ENCODE results near the gene GPC5.

GPC5 gene

GRCh38 chr13:92612892-92613291, 1214.5 kb downstream of the GPC5 start:
- no peaks in the 10 kb centered on the region for H3K9me2 ChIP-seq (ENCODE audit: low read depth, low read length)
- H3K27ac ChIP-seq (ENCODE audit: low read depth, low read length, poor library complexity, severe bottlenecking): no peak overlapping the region
- H3K36me3 ChIP-seq (ENCODE audit: insufficient read depth, low read length): no peaks in the 10 kb centered on the region
- no peaks in the 10 kb centered on the region for H3K4me1 ChIP-seq (ENCODE audit: insufficient read depth, low read length, severe bottlenecking)
- no peaks in the 10 kb centered on the region for H3F3A ChIP-seq (ENCODE audit: insufficient read depth, low read length)
- no peak overlapping the region for H3K4me2 ChIP-seq (ENCODE audit: low read length)
- H3K9ac ChIP-seq (ENCODE audit: low read length): no peak overlapping the region
- TF ChIP-seq, protein P1, sequence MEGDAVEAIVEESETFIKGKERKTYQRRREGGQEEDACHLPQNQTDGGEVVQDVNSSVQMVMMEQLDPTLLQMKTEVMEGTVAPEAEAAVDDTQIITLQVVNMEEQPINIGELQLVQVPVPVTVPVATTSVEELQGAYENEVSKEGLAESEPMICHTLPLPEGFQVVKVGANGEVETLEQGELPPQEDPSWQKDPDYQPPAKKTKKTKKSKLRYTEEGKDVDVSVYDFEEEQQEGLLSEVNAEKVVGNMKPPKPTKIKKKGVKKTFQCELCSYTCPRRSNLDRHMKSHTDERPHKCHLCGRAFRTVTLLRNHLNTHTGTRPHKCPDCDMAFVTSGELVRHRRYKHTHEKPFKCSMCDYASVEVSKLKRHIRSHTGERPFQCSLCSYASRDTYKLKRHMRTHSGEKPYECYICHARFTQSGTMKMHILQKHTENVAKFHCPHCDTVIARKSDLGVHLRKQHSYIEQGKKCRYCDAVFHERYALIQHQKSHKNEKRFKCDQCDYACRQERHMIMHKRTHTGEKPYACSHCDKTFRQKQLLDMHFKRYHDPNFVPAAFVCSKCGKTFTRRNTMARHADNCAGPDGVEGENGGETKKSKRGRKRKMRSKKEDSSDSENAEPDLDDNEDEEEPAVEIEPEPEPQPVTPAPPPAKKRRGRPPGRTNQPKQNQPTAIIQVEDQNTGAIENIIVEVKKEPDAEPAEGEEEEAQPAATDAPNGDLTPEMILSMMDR (IDR thresholded peaks at IDR 0.05; ENCODE audit: low read length): no peak
- TF ChIP-seq EZH2 (IDR thresholded peaks at IDR 0.05; ENCODE audit: borderline replicate concordance, low read length): no peak
- no peak overlapping the region for H3K4me3 ChIP-seq (ENCODE audit: low read depth, low read length, poor library complexity, severe bottlenecking)
- no peaks in the 10 kb centered on the region for H4K20me1 ChIP-seq (ENCODE audit: insufficient read depth, low read length)
- no peaks in the 10 kb centered on the region for H3K79me2 ChIP-seq (ENCODE audit: insufficient read depth, low read length)
- H3K27me3 ChIP-seq (ENCODE audit: insufficient read depth, low read length): no peaks in the 10 kb centered on the region
- no peak overlapping the region for H2AFZ ChIP-seq (ENCODE audit: low read length)
- H3K9me3 ChIP-seq (ENCODE audit: low read length): no peaks in the 10 kb centered on the region

- no peak overlapping the region for H3K27ac ChIP-seq (ENCODE audit: low read depth, low read length, poor library complexity, severe bottlenecking)
- H3K79me2 ChIP-seq (ENCODE audit: insufficient read depth, low read length): no peaks in the 10 kb centered on the region
- H3K4me2 ChIP-seq (ENCODE audit: low read length): no peak overlapping the region
- no peak overlapping the region for H3K9ac ChIP-seq (ENCODE audit: low read length)
- no peaks in the 10 kb centered on the region for H3K9me2 ChIP-seq (ENCODE audit: low read depth, low read length)
- H4K20me1 ChIP-seq (ENCODE audit: insufficient read depth, low read length): no peaks in the 10 kb centered on the region
- H3K36me3 ChIP-seq (ENCODE audit: insufficient read depth, low read length): no peaks in the 10 kb centered on the region
- no peak overlapping the region for H3K4me3 ChIP-seq (ENCODE audit: low read depth, low read length, poor library complexity, severe bottlenecking)
- H3F3A ChIP-seq (ENCODE audit: insufficient read depth, low read length): no peaks in the 10 kb centered on the region
- no peaks in the 10 kb centered on the region for H3K9me3 ChIP-seq (ENCODE audit: low read length)
- H3K27me3 ChIP-seq (ENCODE audit: insufficient read depth, low read length): no peaks in the 10 kb centered on the region
- TF ChIP-seq, protein P1 (IDR thresholded peaks at IDR 0.05; ENCODE audit: low read length): no peak
- no peak for TF ChIP-seq EZH2 (IDR thresholded peaks at IDR 0.05; ENCODE audit: borderline replicate concordance, low read length)
- H2AFZ ChIP-seq (ENCODE audit: low read length): no peak overlapping the region
- H3K4me1 ChIP-seq (ENCODE audit: insufficient read depth, low read length, severe bottlenecking): no peaks in the 10 kb centered on the region
These were observed 1215.5 kb downstream of the GPC5 start for GRCh38 chr13:92613921-92614320.

GRCh38 chr13:92621985-92622384, 1223.6 kb downstream of the GPC5 start:
- no peak overlapping the region for H3K9ac ChIP-seq (ENCODE audit: low read length)
- H3K79me2 ChIP-seq (ENCODE audit: insufficient read depth, low read length): no peaks in the 10 kb centered on the region
- no peak overlapping the region for H3K27ac ChIP-seq (ENCODE audit: low read depth, low read length, poor library complexity, severe bottlenecking)
- H3K27me3 ChIP-seq (ENCODE audit: insufficient read depth, low read length): no peaks in the 10 kb centered on the region
- no peaks in the 10 kb centered on the region for H3K36me3 ChIP-seq (ENCODE audit: insufficient read depth, low read length)
- no peak overlapping the region for H3K4me2 ChIP-seq (ENCODE audit: low read length)
- H3F3A ChIP-seq (ENCODE audit: insufficient read depth, low read length): peaks cover 2% of the 10 kb centered on the region; the same call in 1 of the 2 replicates
- no peaks in the 10 kb centered on the region for H3K4me1 ChIP-seq (ENCODE audit: insufficient read depth, low read length, severe bottlenecking)
- TF ChIP-seq, protein P1 (IDR thresholded peaks at IDR 0.05; ENCODE audit: low read length): no peak
- TF ChIP-seq EZH2 (IDR thresholded peaks at IDR 0.05; ENCODE audit: borderline replicate concordance, low read length): no peak
- no peaks in the 10 kb centered on the region for H3K9me3 ChIP-seq (ENCODE audit: low read length)
- no peaks in the 10 kb centered on the region for H4K20me1 ChIP-seq (ENCODE audit: insufficient read depth, low read length)
- H3K9me2 ChIP-seq (ENCODE audit: low read depth, low read length): no peaks in the 10 kb centered on the region
- no peak overlapping the region for H2AFZ ChIP-seq (ENCODE audit: low read length)
- H3K4me3 ChIP-seq (ENCODE audit: low read depth, low read length, poor library complexity, severe bottlenecking): no peak overlapping the region

Data from OCI-LY1 (cell line).